ENCODE results near the gene CACNA2D2. TPM values are rescaled to one million over a fixed set of nuclear protein-coding genes. Genes with fewer than 3 reads are reported as not detected.

CACNA2D2 gene
- total RNA-seq (2022; extraction: Qiagen RNA extraction): 0.48 to 0.77 TPM (median 0.67 TPM) in 5 replicates

DNA sequence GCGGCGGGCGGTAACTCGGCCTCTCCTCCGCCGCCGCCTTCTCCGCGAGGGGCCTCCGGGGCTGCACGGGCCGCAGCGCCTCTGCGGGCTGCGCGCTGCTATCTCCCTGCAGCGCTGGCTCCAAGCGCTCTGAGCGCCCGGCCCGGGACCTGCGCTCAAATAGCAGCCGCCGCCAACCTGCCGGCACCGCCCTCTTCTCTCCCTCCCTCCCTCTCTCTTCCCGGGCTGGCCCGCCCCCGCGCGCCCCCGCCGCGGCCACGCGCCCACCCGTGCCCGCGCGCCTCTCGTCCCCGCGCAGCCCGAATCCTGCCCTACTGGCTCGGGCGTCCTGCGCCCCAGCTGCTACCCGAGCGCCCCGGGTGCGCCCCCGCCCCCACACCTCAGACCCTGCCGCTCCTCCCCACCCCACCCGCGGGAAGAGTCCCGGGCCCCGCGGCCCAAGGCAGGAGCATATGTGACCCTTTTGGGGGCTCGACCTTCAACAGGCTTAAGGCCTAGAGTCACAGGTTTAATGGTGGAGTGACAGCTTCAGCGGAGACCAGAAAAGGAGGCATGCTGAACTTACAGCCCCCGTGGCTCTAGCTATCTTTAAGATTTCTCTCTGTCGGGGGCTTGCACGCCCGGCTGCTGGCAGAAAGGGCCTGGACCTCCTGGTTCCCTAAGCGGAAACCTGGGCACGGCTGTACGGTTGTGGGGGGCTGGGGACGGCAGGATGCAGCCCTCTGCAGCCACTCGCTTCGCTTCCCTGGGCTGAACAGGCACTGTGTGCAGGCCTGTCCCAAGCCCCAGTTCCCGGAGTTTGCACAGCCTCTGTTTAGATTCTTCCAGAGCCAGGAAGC lies at the start of gene CACNA2D2:
CACNA2D2 (minus strand) TSS at position 131 of the 839 bp plus-strand sequence. CDS start 211 bp downstream, outside the sequence.

DNA sequence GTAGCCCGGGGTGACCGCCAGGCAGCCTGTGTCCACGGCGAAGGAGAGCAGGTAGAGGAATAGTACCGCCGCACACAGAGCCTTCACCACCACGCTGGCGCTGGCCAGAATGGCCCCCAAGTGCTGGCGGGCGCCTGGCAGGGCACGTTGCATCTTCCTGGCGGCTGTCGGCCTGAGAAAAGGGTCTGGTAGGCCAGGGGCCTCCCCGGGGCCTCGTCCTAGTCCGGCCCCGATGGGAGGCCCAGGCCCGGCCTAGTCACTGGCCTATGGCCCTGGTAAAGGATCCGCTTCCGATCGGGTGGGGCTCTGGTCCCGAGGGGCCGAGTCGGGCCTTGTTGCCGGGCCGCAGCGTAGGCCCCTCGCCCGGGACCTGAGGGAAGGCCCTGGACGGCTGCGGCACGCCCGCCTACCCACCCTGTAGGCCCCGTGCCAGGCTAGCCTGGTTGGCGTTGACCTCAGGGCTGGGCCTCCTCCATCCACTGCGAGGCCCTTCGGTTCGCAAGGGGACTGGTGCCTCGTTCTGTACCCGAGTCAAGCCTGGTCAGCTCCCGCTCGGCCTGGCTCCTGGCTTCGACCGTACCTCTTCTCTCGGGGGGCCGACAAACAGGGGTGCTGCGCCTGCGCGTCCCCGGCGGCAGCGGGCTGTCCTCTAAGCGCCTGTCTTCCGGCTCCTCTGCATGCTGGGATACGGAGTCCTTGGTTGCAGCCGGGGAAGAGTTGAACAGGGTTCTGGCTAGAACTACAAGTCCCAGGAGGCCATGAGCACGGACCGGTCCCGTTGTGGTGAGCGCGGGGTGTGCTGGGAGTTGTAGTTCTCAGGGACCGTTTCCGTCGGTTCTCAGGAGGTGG lies 144.3 kb downstream of the CACNA2D2 start, which contains the start of gene TMEM115:
TMEM115 (minus strand) TSS at position 611 of the 849 bp plus-strand sequence; CDS start at position 153, 458 bp downstream.

GRCh38 chr3:50350527-50351322 lies 152.7 kb downstream of the CACNA2D2 start, which contains the start of the genes CYB561D2 and NPRL2:
CYB561D2 (plus strand) TSS chr3:50350862; CDS start chr3:50351434, 572 bp downstream.
NPRL2 (minus strand) TSS chr3:50350775; CDS start chr3:50350652, 123 bp downstream.

GRCh38 chr3:50345586-50346234 lies 157.7 kb downstream of the CACNA2D2 start, which contains the start of gene ZMYND10:
ZMYND10 (minus strand) TSS chr3:50345732; CDS start chr3:50345579, 153 bp downstream.

GRCh38 chr3:50340448-50341329 lies 162.7 kb downstream of the CACNA2D2 start, which contains the start of gene RASSF1:
RASSF1 (minus strand) TSS chr3:50340836; CDS start chr3:50340805, 31 bp downstream.

GRCh38 chr3:50327943-50328691 lies 175.3 kb downstream of the CACNA2D2 start, which contains the start of gene TUSC2:
TUSC2 (minus strand) TSS chr3:50328223; CDS start chr3:50328099, 124 bp downstream.

DNA sequence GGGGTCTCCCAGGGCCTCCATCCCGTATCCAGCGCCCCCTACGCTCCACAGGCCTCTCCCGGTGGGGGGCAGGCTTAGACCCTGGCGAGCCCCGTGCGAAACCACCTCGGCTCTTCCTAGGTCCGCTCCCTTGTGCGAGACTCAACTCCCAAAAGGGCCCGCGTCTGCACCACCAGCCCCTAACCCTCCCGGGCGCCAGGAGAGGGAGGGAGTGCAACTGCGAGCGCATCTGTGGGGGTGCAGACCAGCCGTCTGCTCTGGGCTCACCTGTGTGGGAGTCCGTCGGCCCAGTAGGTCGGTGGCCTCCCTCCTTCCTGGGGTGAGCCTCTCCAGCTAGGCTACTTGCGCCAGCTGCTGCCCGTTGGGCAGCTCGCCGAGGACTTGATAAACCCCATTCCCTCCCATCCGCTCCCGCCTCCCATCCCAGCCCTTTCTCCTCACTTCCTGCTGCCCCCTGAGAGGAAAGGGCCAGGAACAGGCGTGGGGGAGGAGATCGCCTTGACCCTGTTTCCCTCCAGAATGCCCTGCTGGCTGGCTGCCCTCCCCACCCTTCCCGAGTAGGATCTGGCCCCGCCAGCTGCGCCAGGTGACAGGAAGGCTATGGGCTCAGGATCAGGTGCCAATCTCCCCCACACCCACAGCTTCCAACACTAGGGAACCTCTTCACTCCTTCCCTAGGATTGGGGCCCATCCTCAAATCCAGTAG lies 180.9 kb downstream of the CACNA2D2 start, which contains the start of gene HYAL2:
HYAL2 (minus strand) TSS at position 360 of the 706 bp plus-strand sequence. CDS start 2,256 bp downstream, outside the sequence.

Other genes with a start within 250 kb of the CACNA2D2 start
- gene SEMA3B, start 234.5 kb downstream of the CACNA2D2 start, total RNA-seq (2022; extraction: Qiagen RNA extraction): 5.0 to 7.7 TPM (median 6.3 TPM) in 5 replicates
- not detected in 5 replicates for gene LSMEM2, start 224.5 kb downstream of the CACNA2D2 start, total RNA-seq (2022; extraction: Qiagen RNA extraction)
- gene IFRD2, start 211.2 kb downstream of the CACNA2D2 start, total RNA-seq (2022; extraction: Qiagen RNA extraction): 66.6 to 89.9 TPM (median 85.4 TPM) in 5 replicates
- 7.0 to 9.9 TPM (median 8.8 TPM) in 5 replicates for gene HYAL3, start 204.2 kb downstream of the CACNA2D2 start, total RNA-seq (2022; extraction: Qiagen RNA extraction)
- gene NAA80, start 204.2 kb downstream of the CACNA2D2 start, total RNA-seq (2022; extraction: Qiagen RNA extraction): 4.3 to 7.9 TPM (median 6.4 TPM) in 5 replicates
- gene HYAL1, start 200.1 kb downstream of the CACNA2D2 start, total RNA-seq (2022; extraction: Qiagen RNA extraction): 0.40 to 0.69 TPM (median 0.57 TPM) in 5 replicates
- 21.2 to 33.5 TPM (median 29.2 TPM) in 5 replicates for gene HYAL2, start 180.9 kb downstream of the CACNA2D2 start, total RNA-seq (2022; extraction: Qiagen RNA extraction)
- 22.6 to 36.7 TPM (median 34.6 TPM) in 5 replicates for gene TUSC2, start 175.4 kb downstream of the CACNA2D2 start, total RNA-seq (2022; extraction: Qiagen RNA extraction)
- gene RASSF1, start 162.8 kb downstream of the CACNA2D2 start, total RNA-seq (2022; extraction: Qiagen RNA extraction): 15.1 to 17.6 TPM (median 17.2 TPM) in 5 replicates
- gene ZMYND10, start 157.9 kb downstream of the CACNA2D2 start, total RNA-seq (2022; extraction: Qiagen RNA extraction): 0.71 to 1.3 TPM (median 1.0 TPM) in 5 replicates
- gene NPRL2, start 152.9 kb downstream of the CACNA2D2 start, total RNA-seq (2022; extraction: Qiagen RNA extraction): 12.2 to 13.5 TPM (median 12.7 TPM) in 5 replicates
- gene CYB561D2, start 152.8 kb downstream of the CACNA2D2 start, total RNA-seq (2022; extraction: Qiagen RNA extraction): 13.8 to 17.4 TPM (median 15.7 TPM) in 5 replicates
- gene TMEM115, start 144.1 kb downstream of the CACNA2D2 start, total RNA-seq (2022; extraction: Qiagen RNA extraction): 37.1 to 50.9 TPM (median 49.1 TPM) in 5 replicates
- gene C3orf18, start 64.1 kb upstream of the CACNA2D2 start, total RNA-seq (2022; extraction: Qiagen RNA extraction): 1.9 to 2.9 TPM (median 2.7 TPM) in 5 replicates
- gene HEMK1, start 65.9 kb upstream of the CACNA2D2 start, total RNA-seq (2022; extraction: Qiagen RNA extraction): 4.7 to 6.9 TPM (median 6.5 TPM) in 5 replicates
- 0.53 to 0.76 TPM (median 0.61 TPM) in 5 replicates for gene CISH, start 108.1 kb upstream of the CACNA2D2 start, total RNA-seq (2022; extraction: Qiagen RNA extraction)
- 24.9 to 31.4 TPM (median 28.6 TPM) in 5 replicates for gene MAPKAPK3, start 113.5 kb upstream of the CACNA2D2 start, total RNA-seq (2022; extraction: Qiagen RNA extraction)
- gene DOCK3, start 171.3 kb upstream of the CACNA2D2 start, total RNA-seq (2022; extraction: Qiagen RNA extraction): 0.28 to 0.43 TPM (median 0.35 TPM) in 5 replicates